Measurements from ENCODE around the gene AHNAK. TPM values are rescaled to one million over a fixed set of nuclear protein-coding genes. Genes with fewer than 3 reads are reported as not detected.

AHNAK gene
- total RNA-seq, 2 donors from 2014 or later: 168 to 241 TPM

DNA sequence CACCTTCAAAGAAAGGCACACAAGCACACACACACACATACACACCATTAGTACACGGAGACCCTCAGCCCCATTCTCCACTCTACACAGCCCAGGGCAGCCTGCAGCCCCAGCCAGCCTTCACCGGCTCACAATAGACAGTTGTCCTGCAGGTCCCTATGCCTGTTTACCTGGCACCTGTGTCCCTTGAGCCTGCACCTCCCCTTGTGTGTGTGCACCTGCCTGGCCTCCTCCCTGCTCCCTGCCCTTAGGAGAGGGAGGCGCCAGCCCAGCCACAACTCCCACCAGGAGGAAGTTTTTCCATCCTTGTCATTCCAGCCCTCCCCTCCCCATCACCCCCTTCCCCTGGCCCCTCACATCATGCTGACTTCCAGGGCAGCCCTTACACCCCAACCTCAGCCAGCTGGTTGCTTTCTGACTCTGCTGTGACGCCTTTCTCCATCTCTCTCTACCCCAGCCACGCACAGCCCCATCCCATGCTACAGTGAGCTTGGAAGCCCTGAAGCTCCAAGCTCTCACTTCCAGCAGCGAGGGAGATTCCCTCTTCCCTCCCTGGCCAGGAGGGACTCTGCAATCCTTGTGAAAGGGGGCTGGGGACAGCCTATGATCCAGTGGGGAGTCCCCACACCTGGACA, 4.4 kb downstream of the AHNAK start:
- no peak overlapping the region for H3K4me3 ChIP-seq
- 54 to 64% methylated on average over 5 to 6 of the region's 6 CpGs for WGBS, 2 donors
- H3K27ac ChIP-seq: peak overlapping the region in 3 of 4 donors; percentile 37 to 93 (median 86)
- DNase-seq (no peak), ATAC-seq (no peak)
- H3K4me1 ChIP-seq: peaks cover 81% of the 10 kb centered on the region
- intact Hi-C loops (cut with DNase I): loop anchor here (5.0 kb wide), 1 partner anchor 115 kb away; no protein-coding TSS in a partner anchor
- no peaks in the 10 kb centered on the region for H3K36me3 ChIP-seq (replicated peaks in 1 of 2; ENCODE audit: insufficient read depth in 1 of 2, low read depth in 2 of 2)
- no peaks in the 10 kb centered on the region for H3K27me3 ChIP-seq
- TF ChIP-seq POLR2A (IDR thresholded peaks at IDR 0.05): no peak
- TF ChIP-seq, protein P1, sequence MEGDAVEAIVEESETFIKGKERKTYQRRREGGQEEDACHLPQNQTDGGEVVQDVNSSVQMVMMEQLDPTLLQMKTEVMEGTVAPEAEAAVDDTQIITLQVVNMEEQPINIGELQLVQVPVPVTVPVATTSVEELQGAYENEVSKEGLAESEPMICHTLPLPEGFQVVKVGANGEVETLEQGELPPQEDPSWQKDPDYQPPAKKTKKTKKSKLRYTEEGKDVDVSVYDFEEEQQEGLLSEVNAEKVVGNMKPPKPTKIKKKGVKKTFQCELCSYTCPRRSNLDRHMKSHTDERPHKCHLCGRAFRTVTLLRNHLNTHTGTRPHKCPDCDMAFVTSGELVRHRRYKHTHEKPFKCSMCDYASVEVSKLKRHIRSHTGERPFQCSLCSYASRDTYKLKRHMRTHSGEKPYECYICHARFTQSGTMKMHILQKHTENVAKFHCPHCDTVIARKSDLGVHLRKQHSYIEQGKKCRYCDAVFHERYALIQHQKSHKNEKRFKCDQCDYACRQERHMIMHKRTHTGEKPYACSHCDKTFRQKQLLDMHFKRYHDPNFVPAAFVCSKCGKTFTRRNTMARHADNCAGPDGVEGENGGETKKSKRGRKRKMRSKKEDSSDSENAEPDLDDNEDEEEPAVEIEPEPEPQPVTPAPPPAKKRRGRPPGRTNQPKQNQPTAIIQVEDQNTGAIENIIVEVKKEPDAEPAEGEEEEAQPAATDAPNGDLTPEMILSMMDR (IDR thresholded peaks at IDR 0.05): no peak
- no peaks in the 10 kb centered on the region for H3K9me3 ChIP-seq

DNA sequence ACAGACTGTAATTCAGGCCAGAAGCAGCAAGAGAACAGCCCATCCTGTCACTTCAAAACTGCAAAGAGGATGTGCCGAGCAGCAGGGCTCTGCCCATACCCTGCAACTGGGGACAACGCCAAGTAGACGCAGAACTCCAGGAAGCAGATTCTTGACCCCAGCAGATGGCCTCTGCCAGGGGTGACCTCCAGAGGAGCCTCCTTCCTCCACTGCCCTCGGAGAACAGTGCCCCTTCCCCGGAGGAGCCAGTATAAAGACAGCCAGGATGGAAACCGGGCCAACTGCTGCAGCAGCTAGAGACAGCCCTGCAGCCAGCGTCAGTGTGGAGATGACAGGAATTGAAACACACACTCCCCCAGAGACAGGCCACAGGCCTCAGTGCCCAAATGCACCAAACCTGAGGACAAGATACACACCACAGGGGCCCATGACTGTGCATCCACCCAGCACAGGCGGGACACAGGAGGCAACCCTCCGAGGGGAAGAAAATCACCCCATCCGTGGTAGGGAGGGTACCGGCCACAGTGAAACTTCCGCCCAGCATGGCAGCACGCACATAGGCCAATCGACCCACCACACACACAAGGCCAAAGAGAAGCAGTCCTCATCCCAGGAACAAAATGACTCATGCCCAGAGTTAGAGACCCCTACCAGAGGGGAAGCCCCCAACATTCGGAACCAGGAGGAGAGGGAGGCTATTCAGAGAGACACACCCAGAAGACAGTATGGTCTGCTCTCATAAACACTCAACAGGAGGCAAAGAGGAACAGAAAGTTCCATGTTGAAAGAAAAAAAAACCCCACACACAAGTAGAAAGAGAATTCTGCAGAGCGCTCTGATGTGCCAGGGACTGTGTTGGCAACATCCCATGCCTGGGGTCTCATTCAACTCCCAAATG, 5.6 kb downstream of the AHNAK start:
- no peak for DNase-seq
- no peak overlapping the region for H3K4me3 ChIP-seq
- TF ChIP-seq, protein P1 (IDR thresholded peaks at IDR 0.05): no peak
- TF ChIP-seq POLR2A (IDR thresholded peaks at IDR 0.05): no peak
- 66 to 76% methylated on average over 12 to 16 of the region's 16 CpGs for WGBS, 2 donors
- H3K36me3 ChIP-seq (replicated peaks in 1 of 2; ENCODE audit: insufficient read depth in 1 of 2, low read depth in 2 of 2): no peaks in the 10 kb centered on the region
- no peaks in the 10 kb centered on the region for H3K27me3 ChIP-seq
- H3K4me1 ChIP-seq: peaks cover 69% of the 10 kb centered on the region
- H3K9me3 ChIP-seq: no peaks in the 10 kb centered on the region
- intact Hi-C loops (cut with DNase I): loop anchor here (5.0 kb wide), 1 partner anchor 114 kb away; no protein-coding TSS in a partner anchor
- peak overlapping the region in 2 of 4 donors; percentile 6 to 50 for H3K27ac ChIP-seq
- ATAC-seq: no peak

DNA sequence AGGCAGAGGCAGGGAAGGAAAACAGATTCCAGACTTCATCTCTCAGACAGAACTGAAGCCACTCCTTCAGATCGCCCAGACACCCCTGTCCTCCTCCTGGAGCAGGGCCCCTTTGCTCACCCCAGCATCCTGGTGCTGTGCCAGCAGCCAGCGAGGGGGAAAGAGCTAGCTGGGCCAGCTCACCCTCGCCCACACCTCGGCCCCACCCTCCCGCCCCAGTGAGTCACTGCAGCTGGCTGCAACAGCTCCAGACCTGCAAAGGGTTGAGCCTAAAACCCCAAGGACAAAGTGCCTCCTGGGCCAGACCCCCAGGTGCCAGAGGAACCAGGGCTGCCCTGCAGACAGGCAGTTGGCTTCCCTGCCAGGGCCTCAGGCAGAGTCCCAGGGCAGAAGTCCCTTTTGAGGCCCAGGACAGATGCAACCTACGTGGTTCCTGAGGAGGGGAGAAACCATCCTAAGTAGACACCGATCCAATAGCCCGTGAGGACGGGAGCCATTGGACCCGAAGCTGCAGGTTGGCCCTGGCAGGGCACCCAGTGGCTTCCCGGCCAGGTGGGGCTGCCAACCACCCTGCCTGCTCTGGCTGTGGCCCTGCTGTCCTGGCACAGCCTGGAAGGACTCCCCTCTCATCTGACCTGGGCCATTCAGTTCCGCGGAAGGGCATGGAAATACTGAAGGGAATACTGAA, 7.2 kb downstream of the AHNAK start:
- TF ChIP-seq POLR2A (IDR thresholded peaks at IDR 0.05): no peak
- TF ChIP-seq, protein P1 (IDR thresholded peaks at IDR 0.05): no peak
- no peak for ATAC-seq
- Histone ChIP-seq H3K27me3 (no peaks in the 10 kb centered on the region), H3K36me3 (replicated peaks in 1 of 2; ENCODE audit: insufficient read depth in 1 of 2, low read depth in 2 of 2) (peaks cover 0 to 4% of the 10 kb centered on the region in 2 donors), H3K27ac (peak overlapping the region in 3 of 4 donors; percentile 28 to 47 (median 43)), H3K4me1 (peaks cover 52% of the 10 kb centered on the region), H3K9me3 (no peaks in the 10 kb centered on the region), H3K4me3 (no peak overlapping the region)
- 40 to 45% methylated on average over 7 to 13 of the region's 13 CpGs for WGBS, 2 donors
- intact Hi-C loops (cut with DNase I): no loop called here
- peak in 3 of 4 donors; percentile 37 to 71 (median 49) for DNase-seq

DNA sequence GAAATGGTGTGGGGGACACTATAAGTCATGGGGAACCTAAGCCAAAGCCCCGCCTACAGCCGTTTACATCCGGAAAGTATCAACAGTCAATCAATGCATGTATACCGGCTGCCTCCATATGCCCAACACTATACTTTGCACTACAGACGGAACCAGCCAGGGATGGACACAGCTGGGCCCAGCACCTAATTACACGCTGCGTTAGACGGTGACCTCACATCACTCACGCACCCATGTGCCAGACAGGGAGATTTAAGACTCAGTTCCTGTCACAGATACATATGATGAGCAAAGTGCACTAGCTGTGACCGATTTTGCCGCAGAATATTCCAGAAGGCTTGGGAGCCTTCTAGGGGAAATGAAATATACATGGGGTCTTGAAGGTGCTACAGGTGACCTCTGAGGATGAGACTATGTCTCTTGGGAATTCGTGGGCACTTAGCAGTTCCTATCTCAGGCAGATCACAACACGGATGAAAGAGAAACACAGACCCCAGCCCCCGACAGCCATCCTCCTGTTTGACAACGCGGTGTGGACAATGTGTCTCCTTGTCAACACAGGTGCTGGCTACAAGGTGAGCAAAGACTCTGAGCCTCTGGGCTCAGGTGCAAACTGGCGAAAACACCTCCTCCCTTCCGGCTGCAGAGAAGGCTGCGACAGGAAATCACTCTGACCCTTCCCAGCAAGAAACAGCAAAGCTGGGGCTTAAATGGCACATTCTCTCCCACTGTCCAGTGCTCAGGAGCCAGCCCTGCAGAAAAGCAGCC, 8.0 kb downstream of the AHNAK start:
- no peaks in the 10 kb centered on the region for H3K9me3 ChIP-seq
- intact Hi-C loops (cut with DNase I): no loop called here
- ATAC-seq (no peak), DNase-seq (no peak)
- H3K27ac ChIP-seq: peak overlapping the region in 2 of 4 donors; percentile 21 to 23
- peaks cover 4% of the 10 kb centered on the region in 2 donors for H3K36me3 ChIP-seq (replicated peaks in 1 of 2; ENCODE audit: insufficient read depth in 1 of 2, low read depth in 2 of 2)
- WGBS, 2 donors: 76 to 83% methylated on average over 12 to 19 of the region's 19 CpGs
- TF ChIP-seq POLR2A (IDR thresholded peaks at IDR 0.05): no peak
- TF ChIP-seq, protein P1 (IDR thresholded peaks at IDR 0.05): no peak
- H3K4me1 ChIP-seq: peaks cover 45% of the 10 kb centered on the region
- H3K27me3 ChIP-seq: no peaks in the 10 kb centered on the region
- H3K4me3 ChIP-seq: no peak overlapping the region
